Thyroid gland (tissue), 4 donors: ENCODE measurements around the gene CDKN2C. TPM values are rescaled to one million over a fixed set of nuclear protein-coding genes. Genes with fewer than 3 reads are reported as not detected.
A peak's percentile ranks its signal among the peaks of the same experiment; 100 is the strongest.

Experiments
- DNase-seq, 2 donors: peaks; one replicate each; pipeline ENCODE4 v3.0.0-alpha.2; 2019
- H3K27ac ChIP-seq, 3 donors: fragments of 200-600 bp; sonication (generic); 1 replicate in 2 of 3; 2 replicates in 1 of 3; pipeline ENCODE4 v1.5.1; 2016 to 2019; ENCODE audit warnings: mild to moderate bottlenecking in 1 of 3, moderate library complexity in 1 of 3
- H3K27me3 ChIP-seq: fragments of 200-600 bp; sonication (generic); one replicate; pipeline ENCODE4 v1.5.1; 2019
- H3K36me3 ChIP-seq, 2 donors: fragments of 200-600 bp; sonication (generic); one replicate each; pipeline ENCODE4 v1.5.1; 2016 to 2019
- H3K4me1 ChIP-seq, 2 donors: fragments of 200-600 bp; sonication (generic); one replicate each; pipeline ENCODE4 v1.5.1; 2017 to 2019
- H3K4me3 ChIP-seq, 3 donors: fragments of 200-600 bp; sonication (generic); replicated peaks in 1 of 3; 1 replicate in 2 of 3; 2 replicates in 1 of 3; pipeline ENCODE4 v1.5.1; 2016; ENCODE audit warnings: mild to moderate bottlenecking in 1 of 3
- H3K9me3 ChIP-seq: fragments of 200-600 bp; sonication (generic); one replicate; pipeline ENCODE4 v1.5.1; 2017
- POLR2A ChIP-seq, 2 donors: fragments of 450-650 bp; IDR thresholded peaks; one replicate each; pipeline ENCODE4 v1.6.1; 2017; ENCODE audit warnings: antibody characterized with exemption in 2 of 2, mild to moderate bottlenecking in 2 of 2, moderate library complexity in 1 of 2
- WGBS, 2 donors: methylation state at CpG; one replicate each; pipeline ENCODE4 v1.1.5; 2017; 5-methylcytosine and 5-hydroxymethylcytosine counted together
- intact Hi-C: fragments of 100-400 bp; cut with DNase I; formaldehyde crosslinking; loops from one replicate; pipeline ENCODE4 v1.15.1; 2023
- total RNA-seq, 4 donors: library from RNA; depleted of rRNA; stranded (reverse); fragments of >200 nt; gene quantifications; one replicate each; pipeline ENCODE4 v1.2.3, GENCODE V29; 2016
- TF ChIP-seq, protein P1 (sequence below), 6 experiments: fragments of 200-600 bp in 3 of 6; fragments of 450-650 bp in 3 of 6; sonication (generic) in 3 of 6; IDR thresholded peaks; one replicate each; pipeline ENCODE4 v1.5.1; 2016 to 2019; ENCODE audit warnings: antibody characterized with exemption in 6 of 6, mild to moderate bottlenecking in 2 of 6, inconsistent platforms in 1 of 6, moderate library complexity in 1 of 6

Gene CDKN2C
- total RNA-seq, 4 donors from 2014 or later = 10.3 to 21.6 (median 11.6) TPM

DNA sequence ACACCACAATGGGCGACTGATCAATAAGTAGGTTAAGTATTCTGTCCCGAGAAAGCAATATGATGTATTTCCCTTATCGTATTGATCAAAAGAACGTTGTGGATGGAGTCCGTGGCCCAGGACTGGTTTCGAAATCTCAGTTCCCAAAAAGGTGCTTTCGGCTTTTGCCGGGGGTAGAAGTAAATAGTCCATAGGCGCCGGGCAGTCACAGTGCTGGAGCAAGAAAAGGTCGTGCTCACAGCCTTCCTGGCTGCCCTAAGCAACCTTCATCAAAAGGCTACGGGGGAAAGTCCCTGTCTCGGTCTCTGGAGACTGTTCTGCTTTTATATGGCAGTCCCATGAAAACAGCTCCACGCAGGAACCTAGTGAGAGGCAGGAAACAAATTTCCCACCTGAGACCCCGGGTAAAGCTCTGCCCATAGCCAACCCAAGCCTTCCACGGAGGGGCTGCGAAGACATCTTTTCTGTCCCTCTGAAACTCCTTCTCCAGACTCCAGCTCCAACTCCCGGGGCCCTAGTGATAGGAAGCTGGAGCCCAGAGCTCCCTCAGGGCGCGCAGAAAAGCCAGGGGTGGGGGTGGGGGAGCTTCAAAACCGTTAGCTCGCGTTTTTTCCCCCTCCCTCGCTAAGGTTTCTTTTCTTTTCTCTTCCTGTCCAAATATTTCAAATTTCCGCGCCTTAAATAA is 7.0 kb downstream of the CDKN2C start:
- peak overlapping the region; percentile 82 to 95 (median 90) for H3K27ac ChIP-seq
- H3K4me3 ChIP-seq = peak overlapping the region; percentile 61 to 84 (median 77)
- TF ChIP-seq, protein P1, sequence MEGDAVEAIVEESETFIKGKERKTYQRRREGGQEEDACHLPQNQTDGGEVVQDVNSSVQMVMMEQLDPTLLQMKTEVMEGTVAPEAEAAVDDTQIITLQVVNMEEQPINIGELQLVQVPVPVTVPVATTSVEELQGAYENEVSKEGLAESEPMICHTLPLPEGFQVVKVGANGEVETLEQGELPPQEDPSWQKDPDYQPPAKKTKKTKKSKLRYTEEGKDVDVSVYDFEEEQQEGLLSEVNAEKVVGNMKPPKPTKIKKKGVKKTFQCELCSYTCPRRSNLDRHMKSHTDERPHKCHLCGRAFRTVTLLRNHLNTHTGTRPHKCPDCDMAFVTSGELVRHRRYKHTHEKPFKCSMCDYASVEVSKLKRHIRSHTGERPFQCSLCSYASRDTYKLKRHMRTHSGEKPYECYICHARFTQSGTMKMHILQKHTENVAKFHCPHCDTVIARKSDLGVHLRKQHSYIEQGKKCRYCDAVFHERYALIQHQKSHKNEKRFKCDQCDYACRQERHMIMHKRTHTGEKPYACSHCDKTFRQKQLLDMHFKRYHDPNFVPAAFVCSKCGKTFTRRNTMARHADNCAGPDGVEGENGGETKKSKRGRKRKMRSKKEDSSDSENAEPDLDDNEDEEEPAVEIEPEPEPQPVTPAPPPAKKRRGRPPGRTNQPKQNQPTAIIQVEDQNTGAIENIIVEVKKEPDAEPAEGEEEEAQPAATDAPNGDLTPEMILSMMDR (IDR thresholded peaks at IDR 0.05) = no peak
- no peak for TF ChIP-seq POLR2A (IDR thresholded peaks at IDR 0.05)
- peak; percentile 15 to 16 for DNase-seq
- H3K27me3 ChIP-seq = no peaks in the 10 kb centered on the region
- no peaks in the 10 kb centered on the region for H3K36me3 ChIP-seq
- no peaks in the 10 kb centered on the region for H3K4me1 ChIP-seq
- 16 to 18% methylated on average over 26 of the region's 26 CpGs for WGBS, 2 donors
- no peaks in the 10 kb centered on the region for H3K9me3 ChIP-seq
- intact Hi-C loops = no loop called here

DNA sequence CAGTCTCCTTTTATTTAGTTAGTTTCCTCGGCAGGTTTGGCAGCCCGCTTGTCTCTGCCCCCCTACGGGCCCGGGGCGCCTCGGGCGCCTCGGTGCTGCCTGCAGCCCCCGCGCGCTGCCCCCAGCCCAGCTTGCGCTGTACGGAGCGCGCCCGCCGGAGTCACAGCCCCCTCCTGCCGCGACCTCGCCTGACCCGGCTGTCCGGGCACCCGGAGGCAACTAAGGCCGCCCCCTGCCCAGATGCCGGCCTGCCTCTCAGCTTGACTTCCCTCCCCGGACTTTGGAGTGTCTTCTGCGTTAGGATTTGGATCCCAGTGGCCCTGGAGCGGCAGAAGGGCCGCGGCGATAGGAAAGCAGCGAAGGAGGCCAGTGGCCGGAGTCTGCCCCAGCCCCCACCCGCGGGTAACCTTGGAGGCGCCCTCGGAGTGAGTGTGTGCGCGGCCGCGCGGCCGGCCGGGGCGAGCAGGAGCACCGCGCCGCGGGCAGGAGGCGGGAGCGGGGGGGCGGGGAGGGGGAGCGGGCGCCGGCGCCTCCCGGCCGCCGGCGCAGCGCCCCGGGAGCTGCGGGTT is 7.6 kb downstream of the CDKN2C start:
- DNase-seq = peak; percentile 65 to 71
- H3K9me3 ChIP-seq = no peaks in the 10 kb centered on the region
- WGBS, 2 donors = 0 to 2% methylated on average over 22 to 41 of the region's 63 CpGs
- intact Hi-C loops = no loop called here
- peak overlapping the region; percentile 82 to 95 (median 90) for H3K27ac ChIP-seq
- no peaks in the 10 kb centered on the region for H3K36me3 ChIP-seq
- TF ChIP-seq, protein P1 (IDR thresholded peaks at IDR 0.05) = no peak
- TF ChIP-seq POLR2A (IDR thresholded peaks at IDR 0.05) = no peak
- peak overlapping the region; percentile 61 to 84 (median 77) for H3K4me3 ChIP-seq
- H3K27me3 ChIP-seq = no peaks in the 10 kb centered on the region
- no peaks in the 10 kb centered on the region for H3K4me1 ChIP-seq

DNA sequence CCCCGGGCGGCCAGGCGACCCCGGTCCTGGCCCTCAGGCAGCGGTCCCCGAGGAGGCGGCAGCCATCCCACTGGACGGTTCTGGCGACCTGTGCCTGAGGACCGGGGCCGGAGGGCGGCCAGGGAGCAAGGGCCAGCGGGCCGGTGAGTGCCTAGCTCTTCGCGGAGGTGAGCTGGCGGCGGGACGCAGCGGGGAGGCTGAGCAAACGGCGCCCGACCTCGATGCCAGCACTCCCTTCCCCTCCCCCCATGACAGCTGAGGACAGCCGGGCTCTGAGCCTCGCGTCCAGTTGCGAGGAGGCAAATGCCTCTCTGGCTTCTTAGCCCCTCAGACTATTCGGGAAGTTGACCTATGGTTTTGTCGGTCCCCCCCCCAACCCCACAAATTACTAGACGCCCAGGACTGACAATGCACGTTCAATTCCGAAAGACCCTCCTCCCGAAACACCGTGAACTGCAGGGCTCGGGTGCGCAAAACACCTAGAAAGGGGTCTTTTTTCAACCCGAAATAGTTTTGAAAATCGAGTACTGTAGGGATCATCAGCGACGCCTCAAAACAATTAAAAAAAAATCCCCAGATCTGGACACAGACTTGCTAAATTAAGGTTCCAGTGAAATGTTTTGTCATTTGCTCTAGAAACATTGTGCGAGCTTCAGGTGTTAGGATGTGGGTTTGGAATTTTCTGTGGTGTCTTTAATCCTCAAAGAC is 8.3 kb downstream of the CDKN2C start:
- TF ChIP-seq POLR2A (IDR thresholded peaks at IDR 0.05) = peak in 1 of 2 donors; percentile 47
- TF ChIP-seq, protein P1 (IDR thresholded peaks at IDR 0.05) = no peak
- peak overlapping the region; percentile 82 to 95 (median 90) for H3K27ac ChIP-seq
- H3K36me3 ChIP-seq = no peaks in the 10 kb centered on the region
- 16 to 25% methylated on average over 18 to 19 of the region's 42 CpGs for WGBS, 2 donors
- peak overlapping the region; percentile 5 to 84 (median 44) for H3K4me3 ChIP-seq
- intact Hi-C loops = no loop called here
- peak; percentile 68 to 72 for DNase-seq
- no peaks in the 10 kb centered on the region for H3K9me3 ChIP-seq
- no peaks in the 10 kb centered on the region for H3K4me1 ChIP-seq
- H3K27me3 ChIP-seq = no peaks in the 10 kb centered on the region

DNA sequence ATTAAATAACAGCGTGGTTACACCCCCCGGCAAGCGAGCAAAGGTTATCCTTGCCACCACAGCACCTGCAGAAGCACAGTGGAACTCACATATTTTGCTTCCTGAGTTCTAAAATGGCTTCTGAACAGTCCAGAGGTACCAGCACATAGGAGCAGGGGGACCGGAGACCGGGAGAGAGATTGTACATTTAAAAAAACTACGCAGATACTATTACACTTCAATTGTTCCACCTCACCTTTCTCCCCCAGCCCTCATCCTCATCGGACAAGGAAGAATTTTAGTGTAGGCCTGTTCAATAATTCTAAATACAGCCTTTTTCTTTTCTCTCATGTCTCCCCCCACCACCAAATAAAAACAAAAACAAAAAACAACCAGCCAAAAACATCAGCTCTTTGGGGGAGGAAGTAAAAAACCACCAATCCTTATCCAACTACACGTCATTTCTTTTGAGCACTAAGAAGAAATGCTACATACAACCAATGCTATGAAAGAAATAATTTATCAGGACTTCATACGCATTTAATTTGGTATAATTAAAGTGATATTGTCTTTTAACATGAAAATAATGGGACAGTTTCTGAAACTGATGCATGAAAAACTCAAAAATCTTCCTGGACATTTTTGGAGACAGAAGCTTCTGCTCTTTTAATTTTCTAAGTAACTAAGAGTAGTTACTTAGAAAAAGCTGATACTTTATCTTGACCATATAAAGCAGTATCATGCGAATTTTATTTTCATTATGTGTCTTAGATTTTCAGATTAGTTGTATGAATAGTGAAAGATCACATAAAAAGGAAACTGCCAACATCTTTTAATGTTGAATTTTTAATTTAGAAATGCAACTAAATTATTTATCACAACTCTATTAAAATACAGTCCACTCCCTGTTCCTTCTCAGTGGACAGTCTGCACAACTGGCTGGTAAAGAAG is 9.1 kb downstream of the CDKN2C start:
- peak in 1 of 2 donors; percentile 5 for DNase-seq
- peak overlapping the region in 2 of 3 donors; percentile 44 to 84 for H3K4me3 ChIP-seq
- no peaks in the 10 kb centered on the region for H3K27me3 ChIP-seq
- H3K27ac ChIP-seq = peak overlapping the region; percentile 82 to 95 (median 90)
- intact Hi-C loops = no loop called here
- H3K4me1 ChIP-seq = no peaks in the 10 kb centered on the region
- 62 to 65% methylated on average over 10 of the region's 10 CpGs for WGBS, 2 donors
- H3K36me3 ChIP-seq = no peaks in the 10 kb centered on the region
- H3K9me3 ChIP-seq = no peaks in the 10 kb centered on the region
- TF ChIP-seq, protein P1 (IDR thresholded peaks at IDR 0.05) = no peak
- no peak for TF ChIP-seq POLR2A (IDR thresholded peaks at IDR 0.05)
